HepG2 (cell line): ENCODE results near the gene CDH22. TPM values are rescaled to one million over a fixed set of nuclear protein-coding genes. Genes with fewer than 3 reads are reported as not detected.

Experiments
- ATAC-seq: fragments of 200-7000 bp; cut with Tn5 transposase; 3 replicates; pipeline ENCODE4 v1.9.1; 2020; ENCODE audit warnings: mild to moderate bottlenecking, moderate library complexity
- BruUV-seq: library from RNA; stranded (reverse); fragments of 400-500 nt; replicated peaks from 2 replicates; lab custom pipeline; 2021; lab: Mats Ljungman, UMichigan
- CTCF ChIA-PET: fragments of 300-600 bp; formaldehyde crosslinking; extraction: SDS; loops from one replicate; lab custom pipeline; 2021; ENCODE audit warnings: low total read pairs, inconsistent platforms, low intra/inter-chr PET ratio; lab: Yijun Ruan, JAX
- POLR2A ChIA-PET: fragments of 350-600 bp; sonication (Branson Sonifier 250); formaldehyde crosslinking; loops from one replicate; lab custom pipeline; 2020; ENCODE audit warnings: antibody characterized with exemption, inconsistent platforms; lab: Yijun Ruan, JAX
- DNase-seq: peaks from one replicate; pipeline ENCODE4 v3.0.0-alpha.2; 2015; ENCODE audit warnings: low spot score
- FAIRE-seq: peaks from 3 replicates; lab custom pipeline; 2011; peaks lifted over from hg19 to GRCh38; lab: Jason Lieb, UNC
- H2AFZ ChIP-seq: one replicate; pipeline ENCODE4 v1.6.1; 2011; ENCODE audit warnings: low read length, inconsistent platforms
- H3K27ac ChIP-seq: fragments of 300-600 bp; 3 replicates; pipeline ENCODE4 v1.8.0; 2011; ENCODE audit warnings: mixed run types, mild to moderate bottlenecking, mixed read lengths, low read length, inconsistent platforms; ENCODE audit not compliant: insufficient read depth; ENCODE audit errors: extremely low read length
- H3K27me3 ChIP-seq, 2 experiments: fragments of 200-600 bp in 1 of 2; 2 replicates in 1 of 2; 3 replicates in 1 of 2; pipeline versions ENCODE4 v1.6.0 to v1.8.0; 2011; ENCODE audit warnings: low read length in 2 of 2, mild to moderate bottlenecking in 2 of 2, moderate library complexity in 2 of 2, inconsistent platforms in 1 of 2; ENCODE audit not compliant: insufficient read depth in 2 of 2, control insufficient read depth in 1 of 2
- H3K36me3 ChIP-seq, 2 experiments: fragments of 200-600 bp in 1 of 2; replicated peaks in 1 of 2; 2 replicates in 1 of 2; 3 replicates in 1 of 2; pipeline versions ENCODE4 v1.5.1 to v1.8.0; 2011; ENCODE audit warnings: low read length in 2 of 2, inconsistent platforms in 1 of 2; ENCODE audit not compliant: insufficient read depth in 2 of 2, control insufficient read depth in 1 of 2
- H3K4me1 ChIP-seq: 2 replicates; pipeline ENCODE4 v1.5.1; 2012; ENCODE audit warnings: low read length, inconsistent platforms; ENCODE audit not compliant: insufficient read depth
- H3K4me2 ChIP-seq: 2 replicates; pipeline ENCODE4 v1.6.0; 2011; ENCODE audit warnings: low read depth, low read length, inconsistent platforms
- H3K4me3 ChIP-seq, 3 experiments: fragments of 200-600 bp in 1 of 3; sonication (generic), shearing (Covaris generic) in 1 of 3; replicated peaks in 1 of 3; 2 replicates each; pipeline ENCODE4 v1.5.1; 2011 to 2016; ENCODE audit warnings: low read length in 3 of 3, inconsistent platforms in 2 of 3, low read depth in 2 of 3, mild to moderate bottlenecking in 2 of 3, control low read depth in 1 of 3, mixed read lengths in 1 of 3; ENCODE audit not compliant: insufficient read depth in 1 of 3
- H3K79me2 ChIP-seq: one replicate; pipeline ENCODE4 v1.6.1; 2011; ENCODE audit warnings: low read length, inconsistent platforms; ENCODE audit not compliant: insufficient read depth
- H3K9ac ChIP-seq: 2 replicates; pipeline ENCODE4 v1.6.0; 2011; ENCODE audit warnings: mild to moderate bottlenecking, low read depth, low read length, inconsistent platforms; ENCODE audit not compliant: insufficient read depth
- H3K9me3 ChIP-seq: 2 replicates; pipeline ENCODE4 v1.5.1; 2012; ENCODE audit warnings: mild to moderate bottlenecking, low read length
- H4K20me1 ChIP-seq: 2 replicates; pipeline ENCODE4 v1.6.0; 2011; ENCODE audit warnings: inconsistent platforms, mild to moderate bottlenecking, low read length, moderate library complexity; ENCODE audit not compliant: insufficient read depth
- BORCS8-MEF2B ChIP-seq: sonication (generic); formaldehyde crosslinking; IDR thresholded peaks from 2 replicates; pipeline ENCODE4 v1.8.0; 2022; ENCODE audit warnings: mild to moderate bottlenecking, missing genetic modification reagents
- CHD4 ChIP-seq: fragments of 200-600 bp; sonication (generic); IDR thresholded peaks from 2 replicates; pipeline ENCODE4 v1.7.0; 2017; ENCODE audit warnings: mild to moderate bottlenecking, low read length, borderline replicate concordance
- HNRNPLL ChIP-seq: fragments of 200-400 bp; formaldehyde crosslinking; IDR thresholded peaks from 2 replicates; pipeline ENCODE4 v1.6.1; 2017; ENCODE audit warnings: mild to moderate bottlenecking, low read depth, low read length; ENCODE audit not compliant: poor library complexity, severe bottlenecking
- KDM5B ChIP-seq: sonication (generic); formaldehyde crosslinking; IDR thresholded peaks from 2 replicates; pipeline ENCODE4 v1.4.0; 2020; ENCODE audit warnings: missing genetic modification reagents, mild to moderate bottlenecking, borderline replicate concordance
- MEIS2 ChIP-seq: sonication (generic); formaldehyde crosslinking; IDR thresholded peaks from 2 replicates; pipeline ENCODE4 v1.9.0; 2021; ENCODE audit warnings: mild to moderate bottlenecking, missing genetic modification reagents
- RORA ChIP-seq: sonication (generic); formaldehyde crosslinking; IDR thresholded peaks from 2 replicates; pipeline ENCODE4 v1.5.0; 2020; ENCODE audit warnings: mild to moderate bottlenecking, missing genetic modification reagents, moderate library complexity
- STAG1 ChIP-seq: sonication (generic); formaldehyde crosslinking; IDR thresholded peaks from 2 replicates; pipeline ENCODE4 v1.4.0; 2020; ENCODE audit warnings: missing genetic modification reagents
- ZNF234 ChIP-seq: sonication (generic); formaldehyde crosslinking; conservative IDR thresholded peaks from 2 replicates; pipeline ENCODE4 v1.5.1; 2020; ENCODE audit warnings: mild to moderate bottlenecking, missing genetic modification reagents
- ZNF652 ChIP-seq: IDR thresholded peaks from 2 replicates; pipeline ENCODE4 v1.6.1; 2016; ENCODE audit warnings: low read depth, borderline replicate concordance
- WGBS: methylation state at CpG from one replicate; pipeline ENCODE4 v1.1.6; 2017; ENCODE audit warnings: low lambda C conversion rate; 5-methylcytosine and 5-hydroxymethylcytosine counted together
- in situ Hi-C: cut with HindIII; loops from 2 replicates; pipeline ENCODE4 v1.10.0; 2017; ENCODE audit warnings: low pct_unique_long_range_greater_than_20kb; ENCODE audit not compliant: extremely low pct_ligation_motif_present
- intact Hi-C: fragments of 100-400 bp; cut with micrococcal nuclease; formaldehyde crosslinking; loops from one replicate; pipeline ENCODE4 v1.10.0; 2022; ENCODE audit not compliant: unreplicated experiment
- polyA plus RNA-seq, 8 experiments: library from polyadenylated mRNA; depleted of rRNA in 3 of 8; stranded (reverse) in 7 of 8; unstranded in 1 of 8; fragments of >200 nt; fragmentation: Illumina TruSeq in 4 of 8; extraction: Trizol in 4 of 8; gene quantifications; 2 replicates each; pipeline versions ENCODE4 v1.2.1 to v1.2.3, GENCODE V29; 2011 to 2016; ENCODE audit warnings: low read depth in 4 of 8, missing spikeins in 1 of 8, mixed read lengths in 1 of 8; ENCODE audit not compliant: insufficient read depth in 1 of 8
- total RNA-seq, 5 experiments: library from RNA; depleted of rRNA; stranded (reverse); fragments of >200 nt; fragmentation: Illumina TruSeq; extraction: Trizol; gene quantifications; 2 replicates each; pipeline ENCODE4 v1.2.3, GENCODE V29; 2016; ENCODE audit warnings: low read depth in 1 of 5
- TF ChIP-seq, protein P1 (sequence below): sonication (generic); formaldehyde crosslinking; IDR thresholded peaks from 2 replicates; pipeline ENCODE4 v1.5.0; 2020; ENCODE audit warnings: mild to moderate bottlenecking, missing genetic modification reagents
- TF ChIP-seq, protein P2 (sequence below): sonication (generic); formaldehyde crosslinking; IDR thresholded peaks from 2 replicates; pipeline ENCODE4 v1.5.0; 2020; ENCODE audit warnings: missing genetic modification reagents
- TF ChIP-seq, protein P3 (sequence below): sonication (generic); formaldehyde crosslinking; IDR thresholded peaks from 2 replicates; pipeline ENCODE4 v1.8.0; 2022; ENCODE audit warnings: mild to moderate bottlenecking, missing genetic modification reagents, moderate library complexity
- TF ChIP-seq, protein P4 (sequence below): sonication (generic); formaldehyde crosslinking; IDR thresholded peaks from 2 replicates; pipeline ENCODE4 v1.5.1; 2020; ENCODE audit warnings: mild to moderate bottlenecking, missing genetic modification reagents, borderline replicate concordance

The CDH22 gene
- total and polyA plus RNA-seq, 2 of the 13 experiments (the other 11 are each of a cell fraction or from before 2014, with no cell fraction given), result not detected

DNA sequence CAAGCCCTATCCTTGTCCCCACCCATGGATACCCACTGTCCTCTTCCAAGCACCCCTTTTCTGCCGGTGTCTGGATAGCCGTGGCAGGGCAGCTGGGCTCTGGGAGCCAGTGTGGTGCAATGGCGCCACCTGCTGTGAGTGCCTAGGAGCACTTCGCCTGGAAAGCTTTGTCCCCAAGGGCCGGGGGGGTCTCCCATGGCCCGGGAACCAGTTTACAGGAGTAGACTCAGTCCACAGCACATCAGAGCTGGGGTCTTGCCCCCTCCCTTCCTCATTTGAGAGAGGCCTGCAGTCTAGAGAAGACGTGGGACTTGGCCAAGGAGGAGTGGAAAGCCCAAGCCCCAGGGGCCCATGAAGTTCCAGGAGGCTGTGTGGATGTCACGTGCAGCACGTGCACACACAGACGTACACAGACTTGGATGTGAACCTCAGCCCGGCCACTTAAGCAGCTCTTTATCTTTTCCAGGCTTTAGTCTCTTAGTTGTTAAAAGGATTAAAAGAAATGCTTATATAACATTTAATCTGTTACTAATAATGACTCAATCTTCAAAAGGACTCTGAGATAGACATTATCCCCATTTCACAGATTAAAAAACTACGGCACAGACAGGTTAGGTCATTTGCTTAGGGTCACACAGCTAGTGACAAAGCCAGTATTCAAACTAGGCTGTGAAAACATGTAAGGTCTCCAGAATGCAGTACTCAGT lies 40.9 kb upstream of the CDH22 start:
- DNase-seq (peak; percentile 46), FAIRE-seq (peak; percentile 57), ATAC-seq (peak; percentile 58)
- H3K79me2 ChIP-seq, result no peaks in the 10 kb centered on the region
- ChIA-PET POLR2A (interaction anchor here (1.0 to 4.7 kb wide), 2 partner anchors 13 to 15 kb away, joined by 3 to 37 read pairs; no protein-coding TSS in a partner anchor), CTCF (interaction anchor here (1.1 to 3.3 kb wide), 2 partner anchors 42 to 335 kb away, joined by 3 to 16 read pairs; no protein-coding TSS in a partner anchor)
- TSS peak; percentile 18 for BruUV-seq
- peaks cover 39% of the 10 kb centered on the region for H3K4me1 ChIP-seq
- 72% methylated on average over 12 of the region's 12 CpGs for WGBS
- H3K36me3 ChIP-seq, result peaks cover 10 to 12% of the 10 kb centered on the region in 2 experiments; a peak in 3 of 5 replicates
- no peak overlapping the region for H3K4me3 ChIP-seq
- no peaks in the 10 kb centered on the region for H3K27me3 ChIP-seq
- no peaks in the 10 kb centered on the region for H3K9me3 ChIP-seq
- in situ Hi-C loops, result no loop called here
- H3K9ac ChIP-seq, result no peak overlapping the region
- H3K27ac ChIP-seq, result no peak overlapping the region
- H4K20me1 ChIP-seq, result no peaks in the 10 kb centered on the region; the same call in 1 of the 2 replicates
- H3K4me2 ChIP-seq, result no peak overlapping the region
- intact Hi-C loops, result loop anchor here (1.0 to 2.0 kb wide), 2 partner anchors 42 to 217 kb away; no protein-coding TSS in a partner anchor
- H2AFZ ChIP-seq, result no peak overlapping the region
- TF ChIP-seq STAG1 (CRISPR knock-in tag) (peak; percentile 89), MEIS2 (CRISPR knock-in tag) (no peak), ZNF652 (CRISPR knock-in tag) (no peak), HNRNPLL (peak; percentile 30), RORA (CRISPR knock-in tag) (no peak), CHD4 (peak; percentile 55; the same call in 1 of the 2 replicates), BORCS8-MEF2B (CRISPR knock-in tag) (peak; percentile 75), ZNF234 (0 out of 2 replicates have a peak, but pooled peaks have one; percentile 34), KDM5B (CRISPR knock-in tag) (no peak)
- TF ChIP-seq, protein P1, sequence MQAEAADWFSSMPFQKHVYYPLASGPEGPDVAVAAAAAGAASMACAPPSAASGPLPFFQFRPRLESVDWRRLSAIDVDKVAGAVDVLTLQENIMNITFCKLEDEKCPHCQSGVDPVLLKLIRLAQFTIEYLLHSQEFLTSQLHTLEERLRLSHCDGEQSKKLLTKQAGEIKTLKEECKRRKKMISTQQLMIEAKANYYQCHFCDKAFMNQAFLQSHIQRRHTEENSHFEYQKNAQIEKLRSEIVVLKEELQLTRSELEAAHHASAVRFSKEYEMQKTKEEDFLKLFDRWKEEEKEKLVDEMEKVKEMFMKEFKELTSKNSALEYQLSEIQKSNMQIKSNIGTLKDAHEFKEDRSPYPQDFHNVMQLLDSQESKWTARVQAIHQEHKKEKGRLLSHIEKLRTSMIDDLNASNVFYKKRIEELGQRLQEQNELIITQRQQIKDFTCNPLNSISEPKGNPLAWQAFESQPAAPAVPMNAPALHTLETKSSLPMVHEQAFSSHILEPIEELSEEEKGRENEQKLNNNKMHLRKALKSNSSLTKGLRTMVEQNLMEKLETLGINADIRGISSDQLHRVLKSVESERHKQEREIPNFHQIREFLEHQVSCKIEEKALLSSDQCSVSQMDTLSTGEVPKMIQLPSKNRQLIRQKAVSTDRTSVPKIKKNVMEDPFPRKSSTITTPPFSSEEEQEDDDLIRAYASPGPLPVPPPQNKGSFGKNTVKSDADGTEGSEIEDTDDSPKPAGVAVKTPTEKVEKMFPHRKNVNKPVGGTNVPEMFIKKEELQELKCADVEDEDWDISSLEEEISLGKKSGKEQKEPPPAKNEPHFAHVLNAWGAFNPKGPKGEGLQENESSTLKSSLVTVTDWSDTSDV (CRISPR knock-in tag), result no peak
- TF ChIP-seq, protein P2, sequence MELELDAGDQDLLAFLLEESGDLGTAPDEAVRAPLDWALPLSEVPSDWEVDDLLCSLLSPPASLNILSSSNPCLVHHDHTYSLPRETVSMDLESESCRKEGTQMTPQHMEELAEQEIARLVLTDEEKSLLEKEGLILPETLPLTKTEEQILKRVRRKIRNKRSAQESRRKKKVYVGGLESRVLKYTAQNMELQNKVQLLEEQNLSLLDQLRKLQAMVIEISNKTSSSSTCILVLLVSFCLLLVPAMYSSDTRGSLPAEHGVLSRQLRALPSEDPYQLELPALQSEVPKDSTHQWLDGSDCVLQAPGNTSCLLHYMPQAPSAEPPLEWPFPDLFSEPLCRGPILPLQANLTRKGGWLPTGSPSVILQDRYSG (CRISPR knock-in tag), result no peak
- TF ChIP-seq, protein P3, sequence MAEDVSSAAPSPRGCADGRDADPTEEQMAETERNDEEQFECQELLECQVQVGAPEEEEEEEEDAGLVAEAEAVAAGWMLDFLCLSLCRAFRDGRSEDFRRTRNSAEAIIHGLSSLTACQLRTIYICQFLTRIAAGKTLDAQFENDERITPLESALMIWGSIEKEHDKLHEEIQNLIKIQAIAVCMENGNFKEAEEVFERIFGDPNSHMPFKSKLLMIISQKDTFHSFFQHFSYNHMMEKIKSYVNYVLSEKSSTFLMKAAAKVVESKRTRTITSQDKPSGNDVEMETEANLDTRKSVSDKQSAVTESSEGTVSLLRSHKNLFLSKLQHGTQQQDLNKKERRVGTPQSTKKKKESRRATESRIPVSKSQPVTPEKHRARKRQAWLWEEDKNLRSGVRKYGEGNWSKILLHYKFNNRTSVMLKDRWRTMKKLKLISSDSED (CRISPR knock-in tag), result no peak
- TF ChIP-seq, protein P4, sequence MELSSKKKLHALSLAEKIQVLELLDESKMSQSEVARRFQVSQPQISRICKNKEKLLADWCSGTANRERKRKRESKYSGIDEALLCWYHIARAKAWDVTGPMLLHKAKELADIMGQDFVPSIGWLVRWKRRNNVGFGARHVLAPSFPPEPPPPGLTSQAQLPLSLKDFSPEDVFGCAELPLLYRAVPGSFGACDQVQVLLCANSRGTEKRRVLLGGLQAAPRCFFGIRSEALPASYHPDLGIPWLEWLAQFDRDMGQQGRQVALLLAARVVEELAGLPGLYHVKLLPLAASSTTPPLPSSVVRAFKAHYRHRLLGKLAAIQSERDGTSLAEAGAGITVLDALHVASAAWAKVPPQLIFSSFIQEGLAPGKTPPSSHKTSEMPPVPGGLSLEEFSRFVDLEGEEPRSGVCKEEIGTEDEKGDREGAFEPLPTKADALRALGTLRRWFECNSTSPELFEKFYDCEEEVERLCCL (CRISPR knock-in tag), result 0 out of 2 replicates have a peak, but pooled peaks have one; percentile 51
